Kidney (tissue), 14 donors: ENCODE measurements around the gene ADAMTSL4. TPM values are rescaled to one million over a fixed set of nuclear protein-coding genes. Genes with fewer than 3 reads are reported as not detected.

Source experiments
- DNase-seq, 5 donors: peaks; one replicate each; pipeline ENCODE4 v3.0.0-alpha.2; 2013 to 2020
- FAIRE-seq: peaks from 2 replicates; lab custom pipeline; 2012; peaks lifted over from hg19 to GRCh38; lab: Jason Lieb, UNC
- H3K27ac ChIP-seq, 2 donors: one replicate each; pipeline ENCODE4 v1.7.0; 2013; ENCODE audit warnings: low read depth in 2 of 2, low read length in 2 of 2, inconsistent platforms in 1 of 2
- H3K27me3 ChIP-seq: one replicate; pipeline ENCODE4 v1.7.1; 2013; ENCODE audit warnings: low read length, inconsistent platforms; ENCODE audit not compliant: control insufficient read depth, insufficient read depth
- H3K36me3 ChIP-seq, 3 donors: one replicate each; pipeline versions ENCODE4 v1.7.0 to v1.7.1; 2013; ENCODE audit warnings: low read length in 3 of 3, control low read depth in 1 of 3, inconsistent platforms in 1 of 3; ENCODE audit not compliant: insufficient read depth in 3 of 3, control insufficient read depth in 2 of 3
- H3K4me1 ChIP-seq, 3 donors: one replicate each; pipeline versions ENCODE4 v1.7.0 to v1.7.1; 2013; ENCODE audit warnings: low read length in 3 of 3, inconsistent platforms in 1 of 3, low read depth in 1 of 3; ENCODE audit not compliant: control insufficient read depth in 2 of 3, insufficient read depth in 2 of 3
- H3K4me3 ChIP-seq, 3 donors: one replicate each; pipeline versions ENCODE4 v1.7.0 to v1.8.1; 2013; ENCODE audit warnings: low read length in 3 of 3, control low read depth in 1 of 3, inconsistent platforms in 1 of 3
- H3K9ac ChIP-seq, 3 donors: one replicate each; pipeline versions ENCODE4 v1.7.0 to v1.7.1; 2013; ENCODE audit warnings: low read length in 3 of 3, control low read depth in 1 of 3, inconsistent platforms in 1 of 3
- H3K9me3 ChIP-seq, 3 donors: one replicate each; pipeline versions ENCODE4 v1.7.0 to v1.7.1; 2013; ENCODE audit warnings: low read length in 3 of 3, control low read depth in 1 of 3, inconsistent platforms in 1 of 3; ENCODE audit not compliant: control insufficient read depth in 2 of 3, insufficient read depth in 1 of 3
- intact Hi-C: fragments of 100-400 bp; cut with DNase I; formaldehyde crosslinking; loops from one replicate; pipeline ENCODE4 v1.11.1; 2022
- polyA plus RNA-seq: library from polyadenylated mRNA; stranded (reverse); fragments of 350-450 nt; fragmentation: Illumina TruSeq; extraction: RNeasy Lipid Tissue Mini Kit (QIAGEN cat#74804); gene quantifications from one replicate; pipeline ENCODE4 v1.2.3, GENCODE V29; 2014; ENCODE audit warnings: low read depth, low replicate concordance; ENCODE audit not compliant: insufficient read depth
- total RNA-seq: library from RNA; stranded (reverse); fragmentation: NEBNext Ultra II Directional; extraction: Animal tissue kit (Norgen Biotek cat#: 25700); gene quantifications from one replicate; pipeline ENCODE4 v1.2.1, GENCODE V29; 2021
- TF ChIP-seq, protein P1 (sequence below): IDR thresholded peaks from 3 replicates; pipeline ENCODE4 v1.5.1; 2012; ENCODE audit warnings: mild to moderate bottlenecking, moderate library complexity, borderline replicate concordance; ENCODE audit not compliant: insufficient read depth; ENCODE audit errors: extremely low read depth
- donor health status: control.
- donor health status: control.
- donor health status: control.
- donor health status: control.
- donor health status: control.
- donor health status: DM: yes; HTN: yes; CAD: no.
- donor health status: Normal renal cell carcinoma (clear cell type).

Gene ADAMTSL4
- total and polyA plus RNA-seq, 2 donors from 2014 or later: 6.9 to 20.0 TPM

GRCh38 chr1:150508982-150509381 is 40.2 kb upstream of the ADAMTSL4 start:
- intact Hi-C loops: no loop called here
- FAIRE-seq (no peak), DNase-seq (no peak)
- Histone ChIP-seq H3K27ac (no peak overlapping the region), H3K9me3 (no peaks in the 10 kb centered on the region), H3K27me3 (no peaks in the 10 kb centered on the region), H3K36me3 (peaks cover 2 to 17% (median 13%) of the 10 kb centered on the region in 3 donors), H3K4me1 (peaks cover 0 to 2% (median 0%) of the 10 kb centered on the region in 3 donors), H3K9ac (no peak overlapping the region), H3K4me3 (peak overlapping the region in 1 of 3 donors; percentile 33)
- TF ChIP-seq, protein P1, sequence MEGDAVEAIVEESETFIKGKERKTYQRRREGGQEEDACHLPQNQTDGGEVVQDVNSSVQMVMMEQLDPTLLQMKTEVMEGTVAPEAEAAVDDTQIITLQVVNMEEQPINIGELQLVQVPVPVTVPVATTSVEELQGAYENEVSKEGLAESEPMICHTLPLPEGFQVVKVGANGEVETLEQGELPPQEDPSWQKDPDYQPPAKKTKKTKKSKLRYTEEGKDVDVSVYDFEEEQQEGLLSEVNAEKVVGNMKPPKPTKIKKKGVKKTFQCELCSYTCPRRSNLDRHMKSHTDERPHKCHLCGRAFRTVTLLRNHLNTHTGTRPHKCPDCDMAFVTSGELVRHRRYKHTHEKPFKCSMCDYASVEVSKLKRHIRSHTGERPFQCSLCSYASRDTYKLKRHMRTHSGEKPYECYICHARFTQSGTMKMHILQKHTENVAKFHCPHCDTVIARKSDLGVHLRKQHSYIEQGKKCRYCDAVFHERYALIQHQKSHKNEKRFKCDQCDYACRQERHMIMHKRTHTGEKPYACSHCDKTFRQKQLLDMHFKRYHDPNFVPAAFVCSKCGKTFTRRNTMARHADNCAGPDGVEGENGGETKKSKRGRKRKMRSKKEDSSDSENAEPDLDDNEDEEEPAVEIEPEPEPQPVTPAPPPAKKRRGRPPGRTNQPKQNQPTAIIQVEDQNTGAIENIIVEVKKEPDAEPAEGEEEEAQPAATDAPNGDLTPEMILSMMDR: no peak

- peak in 2 of 5 donors; percentile 50 to 63 for DNase-seq
- intact Hi-C loops: no loop called here
- Histone ChIP-seq H3K36me3 (peaks cover 0 to 5% (median 4%) of the 10 kb centered on the region in 3 donors), H3K9ac (no peak overlapping the region), H3K27me3 (no peaks in the 10 kb centered on the region), H3K4me1 (peaks cover 2 to 4% (median 3%) of the 10 kb centered on the region in 3 donors), H3K9me3 (no peaks in the 10 kb centered on the region), H3K27ac (no peak overlapping the region), H3K4me3 (no peak overlapping the region)
- TF ChIP-seq, protein P1: no peak
- no peak for FAIRE-seq
These were observed 37.7 kb upstream of the ADAMTSL4 start for GRCh38 chr1:150511551-150511950.

- no peak for FAIRE-seq
- DNase-seq: peak in 1 of 5 donors; percentile 37
- intact Hi-C loops: no loop called here
- TF ChIP-seq, protein P1: no peak
- Histone ChIP-seq H3K36me3 (no peaks in the 10 kb centered on the region), H3K27ac (no peak overlapping the region), H3K4me1 (peaks cover 2 to 4% (median 3%) of the 10 kb centered on the region in 3 donors), H3K4me3 (no peak overlapping the region), H3K27me3 (no peaks in the 10 kb centered on the region), H3K9me3 (no peaks in the 10 kb centered on the region), H3K9ac (no peak overlapping the region)
These were observed 37.1 kb upstream of the ADAMTSL4 start for GRCh38 chr1:150511985-150512660.
